Cardiac muscle cell (in vitro differentiated cells and primary cell): ENCODE measurements around the gene DCTN4. TPM values are rescaled to one million over a fixed set of nuclear protein-coding genes. Genes with fewer than 3 reads are reported as not detected.

Experiments used
- DNase-seq, 2 donors: peaks; one replicate each; pipeline versions ENCODE4 v3.0.0 to v3.0.0-alpha.2; 2010 to 2017; ENCODE audit warnings: low read depth in 1 of 2, low spot score in 1 of 2
- H3K27ac ChIP-seq: fragments of 200-600 bp; sonication (generic); 2 replicates; pipeline ENCODE4 v1.5.1; 2016
- H3K27me3 ChIP-seq: fragments of 200-600 bp; sonication (generic); 2 replicates; pipeline ENCODE4 v1.6.0; 2016; ENCODE audit warnings: control low read depth
- H3K36me3 ChIP-seq: fragments of 200-600 bp; sonication (generic); 2 replicates; pipeline ENCODE4 v1.5.1; 2016; ENCODE audit warnings: control low read depth
- H3K4me1 ChIP-seq: fragments of 200-600 bp; sonication (generic); 2 replicates; pipeline ENCODE4 v1.8.1; 2017; ENCODE audit warnings: low read depth, mild to moderate bottlenecking, mixed run types
- H3K4me3 ChIP-seq: fragments of 200-600 bp; sonication (generic); 2 replicates; pipeline ENCODE4 v1.5.1; 2016; ENCODE audit warnings: mild to moderate bottlenecking
- H3K9me3 ChIP-seq: fragments of 200-600 bp; sonication (generic); 2 replicates; pipeline ENCODE4 v1.5.1; 2017; ENCODE audit warnings: low read depth, mild to moderate bottlenecking, control low read depth
- polyA plus RNA-seq: library from polyadenylated mRNA; unstranded; fragments of >200 nt; fragmentation: Nextera tagmentation; extraction: Ambion mirVana; gene quantifications from 2 replicates; pipeline ENCODE4 v1.2.1, GENCODE V29; 2016
- total RNA-seq: library from RNA; depleted of rRNA; stranded (reverse); fragments of >200 nt; gene quantifications from 2 replicates; pipeline ENCODE4 v1.2.3, GENCODE V29; 2016
- TF ChIP-seq, protein P1 (sequence below): IDR thresholded peaks from 2 replicates; pipeline ENCODE4 v1.5.1; 2012; ENCODE audit warnings: low read depth, mild to moderate bottlenecking, low read length

DCTN4 gene
- total and polyA plus RNA-seq, 2 experiments from 2014 or later = 26.7 to 46.2 TPM

GRCh38 chr5:150777685-150778084 lies 18.9 kb upstream of the DCTN4 start:
- Histone ChIP-seq H3K4me3 (peak overlapping the region; percentile 52), H3K36me3 (no peaks in the 10 kb centered on the region), H3K9me3 (no peaks in the 10 kb centered on the region), H3K4me1 (peaks cover 18% of the 10 kb centered on the region), H3K27me3 (no peaks in the 10 kb centered on the region), H3K27ac (peak overlapping the region; percentile 90)
- TF ChIP-seq, protein P1, sequence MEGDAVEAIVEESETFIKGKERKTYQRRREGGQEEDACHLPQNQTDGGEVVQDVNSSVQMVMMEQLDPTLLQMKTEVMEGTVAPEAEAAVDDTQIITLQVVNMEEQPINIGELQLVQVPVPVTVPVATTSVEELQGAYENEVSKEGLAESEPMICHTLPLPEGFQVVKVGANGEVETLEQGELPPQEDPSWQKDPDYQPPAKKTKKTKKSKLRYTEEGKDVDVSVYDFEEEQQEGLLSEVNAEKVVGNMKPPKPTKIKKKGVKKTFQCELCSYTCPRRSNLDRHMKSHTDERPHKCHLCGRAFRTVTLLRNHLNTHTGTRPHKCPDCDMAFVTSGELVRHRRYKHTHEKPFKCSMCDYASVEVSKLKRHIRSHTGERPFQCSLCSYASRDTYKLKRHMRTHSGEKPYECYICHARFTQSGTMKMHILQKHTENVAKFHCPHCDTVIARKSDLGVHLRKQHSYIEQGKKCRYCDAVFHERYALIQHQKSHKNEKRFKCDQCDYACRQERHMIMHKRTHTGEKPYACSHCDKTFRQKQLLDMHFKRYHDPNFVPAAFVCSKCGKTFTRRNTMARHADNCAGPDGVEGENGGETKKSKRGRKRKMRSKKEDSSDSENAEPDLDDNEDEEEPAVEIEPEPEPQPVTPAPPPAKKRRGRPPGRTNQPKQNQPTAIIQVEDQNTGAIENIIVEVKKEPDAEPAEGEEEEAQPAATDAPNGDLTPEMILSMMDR = no peak
- DNase-seq = no peak

GRCh38 chr5:150774145-150774544 lies 15.3 kb upstream of the DCTN4 start:
- peak; percentile 60 to 86 for DNase-seq
- Histone ChIP-seq H3K27me3 (no peaks in the 10 kb centered on the region), H3K9me3 (no peaks in the 10 kb centered on the region), H3K4me3 (no peak overlapping the region), H3K4me1 (peaks cover 18% of the 10 kb centered on the region), H3K36me3 (no peaks in the 10 kb centered on the region), H3K27ac (peak overlapping the region; percentile 78)
- TF ChIP-seq, protein P1 = no peak

- Histone ChIP-seq H3K36me3 (no peaks in the 10 kb centered on the region), H3K4me1 (peaks cover 11% of the 10 kb centered on the region), H3K27me3 (peaks cover 6% of the 10 kb centered on the region), H3K9me3 (no peaks in the 10 kb centered on the region), H3K27ac (no peak overlapping the region), H3K4me3 (no peak overlapping the region)
- no peak for DNase-seq
- TF ChIP-seq, protein P1 = no peak
Measured at GRCh38 chr5:150771034-150771795, 12.4 kb upstream of the DCTN4 start.

DNA sequence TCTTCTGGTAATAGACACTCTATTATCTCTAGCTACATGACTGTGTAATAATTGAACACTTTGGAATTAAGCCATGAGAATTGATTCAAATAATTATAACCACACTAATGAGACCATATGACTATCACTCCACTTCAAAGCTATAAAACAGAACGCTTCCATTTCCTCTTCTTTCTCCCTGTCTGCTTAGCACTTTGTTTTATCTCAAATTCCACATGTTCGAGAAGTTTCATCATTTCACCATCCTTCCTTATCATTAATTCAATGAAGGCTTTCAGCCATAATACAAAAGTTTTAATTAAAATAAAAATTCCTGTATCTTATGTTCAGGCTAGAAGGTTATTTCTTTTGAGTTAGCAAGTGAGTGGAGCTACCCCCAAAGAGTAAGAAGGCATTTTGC lies 7.4 kb upstream of the DCTN4 start:
- no peaks in the 10 kb centered on the region for H3K36me3 ChIP-seq
- H3K27me3 ChIP-seq = peaks cover 6% of the 10 kb centered on the region
- H3K4me1 ChIP-seq = peaks cover 3% of the 10 kb centered on the region
- H3K9me3 ChIP-seq = no peaks in the 10 kb centered on the region
- no peak overlapping the region for H3K4me3 ChIP-seq
- DNase-seq = no peak
- TF ChIP-seq, protein P1 = no peak
- H3K27ac ChIP-seq = no peak overlapping the region

- Histone ChIP-seq H3K4me3 (no peak overlapping the region), H3K27ac (no peak overlapping the region), H3K27me3 (peaks cover 6% of the 10 kb centered on the region), H3K9me3 (no peaks in the 10 kb centered on the region), H3K4me1 (peaks cover 3% of the 10 kb centered on the region), H3K36me3 (no peaks in the 10 kb centered on the region)
- DNase-seq = no peak
- TF ChIP-seq, protein P1 = no peak
Measured at GRCh38 chr5:150765799-150766169, 7.0 kb upstream of the DCTN4 start.
